IMR-90 (cell line): ENCODE measurements around the gene C6orf141. TPM values are rescaled to one million over a fixed set of nuclear protein-coding genes. Genes with fewer than 3 reads are reported as not detected.

Source experiments
- ATAC-seq: fragments of 200-7000 bp; cut with Tn5 transposase; 2 replicates; pipeline ENCODE4 v1.9.1; 2020; ENCODE audit warnings: low read depth, mild to moderate bottlenecking, moderate library complexity
- BruUV-seq: library from RNA; stranded (reverse); fragments of 400-500 nt; replicated peaks from 2 replicates; lab custom pipeline; 2021; lab: Mats Ljungman, UMichigan
- CTCF ChIA-PET: fragments of 300-600 bp; formaldehyde crosslinking; extraction: SDS; loops from one replicate; lab custom pipeline; 2021; ENCODE audit warnings: antibody characterized with exemption; lab: Yijun Ruan, JAX
- POLR2A ChIA-PET: fragments of 300-600 bp; sonication (Branson Sonifier 250); formaldehyde crosslinking; loops from one replicate; lab custom pipeline; 2022; ENCODE audit warnings: antibody characterized with exemption; ENCODE audit not compliant: unreplicated experiment; lab: Charles Lee
- DNase-seq: peaks from one replicate; pipeline ENCODE4 v3.0.0; 2013
- H2AFZ ChIP-seq: replicated peaks from 2 replicates; pipeline ENCODE3; 2013; ENCODE audit warnings: low read length, mild to moderate bottlenecking; ENCODE audit not compliant: poor library complexity
- H2AK5ac ChIP-seq: 2 replicates; pipeline ENCODE4 v1.6.1; 2013; ENCODE audit warnings: low read depth, low read length, inconsistent platforms
- H2AK9ac ChIP-seq: replicated peaks from 2 replicates; pipeline ENCODE3; 2013; ENCODE audit warnings: mild to moderate bottlenecking, low read depth, low read length, moderate library complexity; ENCODE audit not compliant: poor library complexity
- H2BK120ac ChIP-seq: 2 replicates; pipeline ENCODE4 v1.6.1; 2013; ENCODE audit warnings: low read depth, low read length, inconsistent platforms
- H2BK15ac ChIP-seq: 3 replicates; pipeline ENCODE4 v1.6.1; 2013; ENCODE audit warnings: low read depth, low read length, inconsistent platforms
- H2BK20ac ChIP-seq: 2 replicates; pipeline ENCODE4 v1.6.1; 2013; ENCODE audit warnings: low read depth, mild to moderate bottlenecking, inconsistent platforms, low read length, moderate library complexity
- H2BK5ac ChIP-seq: 2 replicates; pipeline ENCODE4 v1.6.1; 2013; ENCODE audit warnings: mild to moderate bottlenecking, low read depth, low read length, inconsistent platforms; ENCODE audit not compliant: poor library complexity, severe bottlenecking
- H3K14ac ChIP-seq: replicated peaks from 2 replicates; pipeline ENCODE4 v1.6.1; 2013; ENCODE audit warnings: low read depth, low read length, inconsistent platforms
- H3K18ac ChIP-seq: 2 replicates; pipeline ENCODE4 v1.6.1; 2013; ENCODE audit warnings: low read depth, low read length, control low read depth
- H3K23ac ChIP-seq: 2 replicates; pipeline ENCODE4 v1.6.1; 2013; ENCODE audit warnings: low read depth, low read length, inconsistent platforms
- H3K27ac ChIP-seq: 2 replicates; pipeline ENCODE4 v1.5.1; 2013; ENCODE audit warnings: mild to moderate bottlenecking, control low read depth, low read length; ENCODE audit not compliant: insufficient read depth
- H3K27me3 ChIP-seq: 2 replicates; pipeline ENCODE4 v1.6.1; 2013; ENCODE audit warnings: low read length; ENCODE audit not compliant: control insufficient read depth, insufficient read depth
- H3K36me3 ChIP-seq: 2 replicates; pipeline ENCODE4 v1.6.1; 2013; ENCODE audit warnings: low read length, mixed read lengths; ENCODE audit not compliant: control insufficient read depth, insufficient read depth
- H3K4ac ChIP-seq: 2 replicates; pipeline ENCODE4 v1.6.1; 2013; ENCODE audit warnings: low read depth, low read length, inconsistent platforms
- H3K4me1 ChIP-seq: 2 replicates; pipeline ENCODE4 v1.6.1; 2013; ENCODE audit warnings: low read length, mixed read lengths; ENCODE audit not compliant: control insufficient read depth, insufficient read depth
- H3K4me2 ChIP-seq: 2 replicates; pipeline ENCODE4 v1.6.1; 2013; ENCODE audit warnings: low read depth, mild to moderate bottlenecking, control low read depth, low read length, moderate library complexity
- H3K4me3 ChIP-seq: 2 replicates; pipeline ENCODE4 v1.5.1; 2013; ENCODE audit warnings: low read depth, mild to moderate bottlenecking, control low read depth, low read length, moderate library complexity; ENCODE audit not compliant: insufficient read depth
- H3K56ac ChIP-seq: 2 replicates; pipeline ENCODE4 v1.6.1; 2013; ENCODE audit warnings: low read length, inconsistent platforms; ENCODE audit not compliant: insufficient read depth; ENCODE audit errors: extremely low read depth
- H3K79me1 ChIP-seq, 2 experiments: 2 replicates each; pipeline ENCODE4 v1.6.1; 2013; ENCODE audit warnings: low read length in 2 of 2, inconsistent platforms in 1 of 2, low read depth in 1 of 2
- H3K9ac ChIP-seq: 2 replicates; pipeline ENCODE4 v1.6.1; 2013; ENCODE audit warnings: low read depth, low read length, control low read depth
- H3K9me1 ChIP-seq: 2 replicates; pipeline ENCODE4 v1.6.1; 2013; ENCODE audit warnings: low read length, inconsistent platforms; ENCODE audit not compliant: insufficient read depth
- H3K9me3 ChIP-seq: 2 replicates; pipeline ENCODE4 v1.6.1; 2013; ENCODE audit warnings: low read length; ENCODE audit not compliant: control insufficient read depth, insufficient read depth
- H4K20me1 ChIP-seq: 2 replicates; pipeline ENCODE4 v1.6.1; 2013; ENCODE audit warnings: low read length, inconsistent platforms; ENCODE audit not compliant: insufficient read depth
- H4K5ac ChIP-seq: 2 replicates; pipeline ENCODE4 v1.6.1; 2013; ENCODE audit warnings: mild to moderate bottlenecking, low read depth, low read length, control low read depth
- H4K8ac ChIP-seq, 2 experiments: 2 replicates each; pipeline ENCODE4 v1.6.1; 2013; ENCODE audit warnings: low read depth in 2 of 2, low read length in 2 of 2, control low read depth in 1 of 2, inconsistent platforms in 1 of 2
- H4K91ac ChIP-seq: 2 replicates; pipeline ENCODE4 v1.6.1; 2013; ENCODE audit warnings: low read depth, low read length, inconsistent platforms; ENCODE audit not compliant: insufficient read depth
- CHD1 ChIP-seq: IDR thresholded peaks from 2 replicates; pipeline ENCODE4 v1.6.1; 2012; ENCODE audit warnings: low read depth, low read length, improper control_type of control experiment
- NFE2L2 ChIP-seq: fragments of 150-350 bp; IDR thresholded peaks from 2 replicates; pipeline ENCODE4 v1.6.1; 2016; ENCODE audit warnings: low read depth, mild to moderate bottlenecking, low read length
- RAD21 ChIP-seq: IDR thresholded peaks from 2 replicates; pipeline ENCODE4 v1.6.1; 2012; ENCODE audit warnings: low read length, improper control_type of control experiment
- USF2 ChIP-seq: fragments of 150-350 bp; IDR thresholded peaks from 2 replicates; pipeline ENCODE4 v1.6.1; 2017; ENCODE audit warnings: mild to moderate bottlenecking, antibody characterized with exemption, low read length, low read depth
- WGBS, 2 experiments: methylation state at CpG; one replicate each; pipeline versions ENCODE4 v1.1.5 to v1.1.7; 2013; ENCODE audit warnings: missing lambda C conversion rate in 2 of 2; ENCODE audit not compliant: insufficient read length in 1 of 2; ENCODE audit errors: extremely low coverage in 2 of 2; 5-methylcytosine and 5-hydroxymethylcytosine counted together
- dilution Hi-C: fragments of 300-500 bp; cut with HindIII; formaldehyde crosslinking; loops from one replicate; pipeline ENCODE4 v1.14.3; 2018; ENCODE audit warnings: low sequenced_read_pairs; ENCODE audit not compliant: unreplicated experiment
- in situ Hi-C: fragments of 300-500 bp; cut with MboI; formaldehyde crosslinking; loops from 3 replicates; pipeline ENCODE4 v1.14.3; 2019; ENCODE audit warnings: low sequenced_read_pairs, inconsistent platforms, mixed read lengths
- intact Hi-C: fragments of 100-400 bp; cut with micrococcal nuclease; formaldehyde crosslinking; loops from 2 replicates; pipeline ENCODE4 v1.10.0; 2022
- polyA plus RNA-seq, 3 experiments: library from polyadenylated mRNA; depleted of rRNA; stranded (reverse); fragments of >200 nt; gene quantifications; 2 replicates each; pipeline ENCODE4 v1.2.3, GENCODE V29; 2012; ENCODE audit warnings: low replicate concordance in 1 of 3
- total RNA-seq: library from RNA; depleted of rRNA; stranded (reverse); fragments of >200 nt; gene quantifications from 2 replicates; pipeline ENCODE4 v1.2.3, GENCODE V29; 2012

C6orf141 gene
- total and polyA plus RNA-seq, 2 of the 4 experiments (the other 2 are of a cell fraction): not detected

GRCh38 chr6:49522710-49523593 lies 27.5 kb upstream of the C6orf141 start:
- H3K27me3 ChIP-seq: no peaks in the 10 kb centered on the region
- H3K4me1 ChIP-seq: no peaks in the 10 kb centered on the region
- H2BK120ac ChIP-seq: no peak overlapping the region
- no peak overlapping the region for H3K4ac ChIP-seq
- no peak overlapping the region for H3K23ac ChIP-seq
- H3K27ac ChIP-seq: no peak overlapping the region
- H3K79me1 ChIP-seq: no peaks in the 10 kb centered on the region
- H3K14ac ChIP-seq: no peak overlapping the region
- BruUV-seq: no TSS peak
- H2BK15ac ChIP-seq: no peak overlapping the region
- TF ChIP-seq USF2 (no peak), NFE2L2 (no peak), RAD21 (no peak), CHD1 (no peak)
- H3K4me2 ChIP-seq: no peak overlapping the region
- POLR2A ChIA-PET: no interaction called here
- no peak overlapping the region for H4K8ac ChIP-seq
- no peak overlapping the region for H4K91ac ChIP-seq
- H3K9ac ChIP-seq: no peak overlapping the region
- no peak for DNase-seq
- ATAC-seq: no peak
- CTCF ChIA-PET: no interaction called here
- dilution Hi-C loops (no loop called here), intact Hi-C loops (no loop called here), in situ Hi-C loops (loop anchor here (10.0 kb wide), 1 partner anchor 82 kb away; no protein-coding TSS in a partner anchor)
- no peak overlapping the region for H2BK20ac ChIP-seq
- H3K36me3 ChIP-seq: no peaks in the 10 kb centered on the region
- no peak overlapping the region for H3K56ac ChIP-seq
- H3K9me3 ChIP-seq: no peaks in the 10 kb centered on the region
- no peak overlapping the region for H4K5ac ChIP-seq
- H2AK9ac ChIP-seq: no peak overlapping the region
- 66% methylated on average over 2 of the region's 7 CpGs; no CpG with 5 or more reads in 1 of the 2 experiments for WGBS, 2 experiments
- no peak overlapping the region for H2AK5ac ChIP-seq
- no peaks in the 10 kb centered on the region for H4K20me1 ChIP-seq
- no peak overlapping the region for H3K18ac ChIP-seq
- H3K4me3 ChIP-seq: no peak overlapping the region
- H2BK5ac ChIP-seq: no peak overlapping the region
- no peak overlapping the region for H2AFZ ChIP-seq
- H3K9me1 ChIP-seq: no peaks in the 10 kb centered on the region
